Activated B cell treated with CpG ODN at 0.5 μM for 24 hours (primary cell): ENCODE results near the gene MYZAP. TPM values are rescaled to one million over a fixed set of nuclear protein-coding genes. Genes with fewer than 3 reads are reported as not detected.
"Not testable (repeated sequence)": the region's sequence is repeated elsewhere in the genome, so short reads cannot be mapped to it uniquely, and the experiment has no call there.

Source experiments
- ATAC-seq: fragments of 200-7000 bp; cut with Tn5 transposase; one replicate; pipeline ENCODE4 v1.10.0; 2021; ENCODE audit warnings: low read depth, mild to moderate bottlenecking, moderate library complexity
- CTCF ChIA-PET: fragments of 350-600 bp; sonication (Branson Sonifier 250); formaldehyde crosslinking; loops from one replicate; lab custom pipeline; 2021; ENCODE audit warnings: antibody characterized with exemption; lab: Charles Lee
- POLR2A ChIA-PET: fragments of 350-600 bp; sonication (Branson Sonifier 250); formaldehyde crosslinking; loops from one replicate; lab custom pipeline; 2021; ENCODE audit warnings: antibody characterized with exemption; lab: Charles Lee
- DNase-seq: peaks from one replicate; pipeline ENCODE4 v3.0.0; 2022
- H3K27ac Mint-ChIP-seq: one replicate; pipeline ENCODE4 v1.8.0; 2020; ENCODE audit warnings: mixed read lengths
- H3K27me3 Mint-ChIP-seq: one replicate; pipeline ENCODE4 v1.8.0; 2021; ENCODE audit warnings: mixed read lengths
- H3K36me3 Mint-ChIP-seq: one replicate; pipeline ENCODE4 v1.8.0; 2021; ENCODE audit warnings: low read depth, mixed read lengths
- H3K4me1 Mint-ChIP-seq: one replicate; pipeline ENCODE4 v1.8.0; 2021; ENCODE audit warnings: mixed read lengths
- H3K4me3 Mint-ChIP-seq: one replicate; pipeline ENCODE4 v1.8.0; 2020; ENCODE audit warnings: mild to moderate bottlenecking, mixed read lengths
- H3K9me3 Mint-ChIP-seq: one replicate; pipeline ENCODE4 v1.8.0; 2020; ENCODE audit warnings: mixed read lengths
- CTCF ChIP-seq: fragments of 200-600 bp; IDR thresholded peaks from one replicate; pipeline ENCODE4 v1.8.0; 2022; ENCODE audit warnings: antibody characterized with exemption, mild to moderate bottlenecking
- intact Hi-C: fragments of 100-400 bp; cut with micrococcal nuclease; formaldehyde crosslinking; loops from one replicate; pipeline ENCODE4 v1.15.1; 2024
- total RNA-seq: library from RNA; stranded (reverse); gene quantifications from 2 replicates; pipeline ENCODE4 v1.2.3, GENCODE V29; 2022

The MYZAP gene
- total RNA-seq, 1 donor from 2014 or later = 1.00 TPM

- Mint-ChIP-seq H3K36me3 (peaks cover under 1% of the 10 kb centered on the region), H3K4me1 (no peaks in the 10 kb centered on the region), H3K9me3 (no peaks in the 10 kb centered on the region), H3K27ac (no peak overlapping the region), H3K27me3 (peaks cover under 1% of the 10 kb centered on the region), H3K4me3 (no peak overlapping the region)
- TF ChIP-seq CTCF = no peak
- intact Hi-C loops = no loop called here
- POLR2A ChIA-PET = no interaction called here
- ATAC-seq = no peak
- CTCF ChIA-PET = no interaction called here
- DNase-seq = no peak
These were observed 18.3 kb downstream of the MYZAP start for GRCh38 chr15:57609805-57610529.

GRCh38 chr15:57611123-57611522, 19.4 kb downstream of the MYZAP start:
- Mint-ChIP-seq H3K36me3 (no peaks in the 10 kb centered on the region), H3K27ac (no peak overlapping the region), H3K4me1 (no peaks in the 10 kb centered on the region), H3K4me3 (no peak overlapping the region), H3K9me3 (no peaks in the 10 kb centered on the region), H3K27me3 (no peaks in the 10 kb centered on the region)
- TF ChIP-seq CTCF = no peak
- intact Hi-C loops = no loop called here
- DNase-seq = no peak
- CTCF ChIA-PET = interaction anchor here (1.0 to 2.4 kb wide), 2 partner anchors 50 to 51 kb away, joined by 4 to 8 read pairs; no protein-coding TSS in a partner anchor
- POLR2A ChIA-PET = no interaction called here
- no peak for ATAC-seq

- Mint-ChIP-seq H3K9me3 (no peaks in the 10 kb centered on the region), H3K27ac (no peak overlapping the region), H3K4me3 (no peak overlapping the region), H3K4me1 (no peaks in the 10 kb centered on the region), H3K36me3 (no peaks in the 10 kb centered on the region), H3K27me3 (no peaks in the 10 kb centered on the region)
- DNase-seq (no peak), ATAC-seq (no peak)
- ChIA-PET POLR2A (no interaction called here), CTCF (interaction anchor here (2.4 kb wide), 1 partner anchor 50 kb away, joined by 8 read pairs; no protein-coding TSS in a partner anchor)
- intact Hi-C loops = loop anchor here (1.0 kb wide), 1 partner anchor 51 kb away; no protein-coding TSS in a partner anchor
- no peak for TF ChIP-seq CTCF
These were observed 20.2 kb downstream of the MYZAP start for GRCh38 chr15:57611938-57612337.

GRCh38 chr15:57614241-57614640, 22.5 kb downstream of the MYZAP start:
- POLR2A ChIA-PET = no interaction called here
- no peak for DNase-seq
- Mint-ChIP-seq H3K9me3 (no peaks in the 10 kb centered on the region), H3K4me1 (no peaks in the 10 kb centered on the region), H3K27me3 (no peaks in the 10 kb centered on the region), H3K4me3 (no peak overlapping the region), H3K27ac (no peak overlapping the region), H3K36me3 (peaks cover 3% of the 10 kb centered on the region)
- no peak for ATAC-seq
- intact Hi-C loops = no loop called here
- TF ChIP-seq CTCF = no peak
- CTCF ChIA-PET = no interaction called here

- H3K27me3 Mint-ChIP-seq, H3K9me3 Mint-ChIP-seq, CTCF ChIA-PET, H3K4me3 Mint-ChIP-seq, H3K27ac Mint-ChIP-seq, H3K36me3 Mint-ChIP-seq, intact Hi-C loops, POLR2A ChIA-PET, DNase-seq, ATAC-seq, H3K4me1 Mint-ChIP-seq: not testable (repeated sequence)
These were observed 24.3 kb downstream of the MYZAP start for GRCh38 chr15:57615951-57616496.
